GM12891 (cell line): ENCODE measurements around the gene GCGR. TPM values are rescaled to one million over a fixed set of nuclear protein-coding genes. Genes with fewer than 3 reads are reported as not detected.

Source experiments
- DNase-seq: peaks from one replicate; pipeline ENCODE4 v3.0.0; 2011; ENCODE audit warnings: low spot score; ENCODE audit not compliant: insufficient read length
- FAIRE-seq: peaks from 2 replicates; lab custom pipeline; 2011; peaks lifted over from hg19 to GRCh38; lab: Jason Lieb, UNC
- PAX5 ChIP-seq: IDR thresholded peaks from 2 replicates; pipeline ENCODE4 v1.6.1; 2011; ENCODE audit warnings: low read length, moderate library complexity, mild to moderate bottlenecking; ENCODE audit not compliant: insufficient read depth, severe bottlenecking
- POLR2A ChIP-seq: IDR thresholded peaks from 2 replicates; pipeline ENCODE4 v1.6.1; 2011; ENCODE audit warnings: low read depth, low read length, control low read depth
- POLR2AphosphoS5 ChIP-seq: IDR thresholded peaks from 2 replicates; pipeline ENCODE4 v1.6.1; 2011; ENCODE audit warnings: low read depth, low read length, control low read depth
- POU2F2 ChIP-seq: IDR thresholded peaks from 2 replicates; pipeline ENCODE4 v1.6.1; 2011; ENCODE audit warnings: low read depth, mild to moderate bottlenecking, control low read depth, low read length, moderate library complexity
- SPI1 ChIP-seq: IDR thresholded peaks from 2 replicates; pipeline ENCODE4 v1.6.1; 2011; ENCODE audit warnings: low read depth, low read length, control low read depth
- TAF1 ChIP-seq: IDR thresholded peaks from 2 replicates; pipeline ENCODE4 v1.6.1; 2011; ENCODE audit warnings: low read depth, low read length, control low read depth
- polyA plus RNA-seq: library from polyadenylated mRNA; unstranded; fragments of >200 nt; gene quantifications from one replicate; pipeline ENCODE4 v1.2.1, GENCODE V29; 2012; ENCODE audit warnings: low read depth, missing spikeins, inconsistent platforms; ENCODE audit not compliant: missing spikeins

Gene GCGR
- not detected for polyA plus RNA-seq

DNA sequence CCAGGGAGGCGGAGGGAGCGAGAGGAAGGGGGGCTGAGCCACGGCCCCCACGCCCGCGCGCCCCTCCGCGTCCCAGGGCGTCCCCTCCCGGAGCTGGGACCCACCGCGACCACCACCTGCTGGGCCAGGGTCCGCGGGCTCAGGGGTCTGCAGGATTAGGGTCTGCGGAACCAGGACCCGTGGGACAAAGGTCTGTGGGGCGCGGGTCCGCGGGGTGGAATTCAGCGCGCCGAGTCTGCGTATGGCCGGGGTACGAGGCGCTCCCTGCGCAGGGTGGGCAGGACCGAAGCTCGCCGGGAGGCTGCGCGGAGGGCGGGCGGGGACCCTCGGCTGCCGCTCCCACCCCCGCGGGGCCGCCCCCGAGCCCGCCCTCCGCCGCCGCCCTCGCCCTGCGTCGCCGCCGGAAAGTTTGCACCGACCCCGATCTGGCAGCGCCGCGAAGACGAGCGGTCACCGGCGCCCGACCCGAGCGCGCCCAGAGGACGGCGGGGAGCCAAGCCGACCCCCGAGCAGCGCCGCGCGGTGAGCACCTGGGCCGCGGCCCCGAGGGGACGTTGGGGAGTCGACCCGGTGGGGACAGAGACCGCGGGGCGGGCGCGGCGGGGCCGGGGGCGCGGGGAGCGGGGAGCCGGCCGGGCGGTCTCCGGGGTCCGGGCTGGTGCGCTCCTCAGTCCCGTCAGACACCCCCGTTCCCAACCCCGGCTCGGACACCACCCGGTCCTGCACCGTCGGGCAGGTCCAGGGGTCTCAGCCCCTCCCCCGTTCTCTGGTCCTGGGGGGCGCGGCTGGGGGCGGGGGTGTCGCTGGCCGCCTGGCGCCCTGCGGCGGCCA is at the start of gene GCGR:
Gene GCGR, plus strand, starts transcription at position 423 of the 831 bp plus-strand sequence. CDS start 4,869 bp downstream, outside the sequence.
- no peak for TF ChIP-seq PAX5
- TF ChIP-seq POLR2AphosphoS5 = no peak
- TF ChIP-seq POU2F2 = no peak
- no peak for TF ChIP-seq POLR2A
- no peak for TF ChIP-seq TAF1
- TF ChIP-seq SPI1 = no peak
- DNase-seq = no peak
- no peak for FAIRE-seq

DNA sequence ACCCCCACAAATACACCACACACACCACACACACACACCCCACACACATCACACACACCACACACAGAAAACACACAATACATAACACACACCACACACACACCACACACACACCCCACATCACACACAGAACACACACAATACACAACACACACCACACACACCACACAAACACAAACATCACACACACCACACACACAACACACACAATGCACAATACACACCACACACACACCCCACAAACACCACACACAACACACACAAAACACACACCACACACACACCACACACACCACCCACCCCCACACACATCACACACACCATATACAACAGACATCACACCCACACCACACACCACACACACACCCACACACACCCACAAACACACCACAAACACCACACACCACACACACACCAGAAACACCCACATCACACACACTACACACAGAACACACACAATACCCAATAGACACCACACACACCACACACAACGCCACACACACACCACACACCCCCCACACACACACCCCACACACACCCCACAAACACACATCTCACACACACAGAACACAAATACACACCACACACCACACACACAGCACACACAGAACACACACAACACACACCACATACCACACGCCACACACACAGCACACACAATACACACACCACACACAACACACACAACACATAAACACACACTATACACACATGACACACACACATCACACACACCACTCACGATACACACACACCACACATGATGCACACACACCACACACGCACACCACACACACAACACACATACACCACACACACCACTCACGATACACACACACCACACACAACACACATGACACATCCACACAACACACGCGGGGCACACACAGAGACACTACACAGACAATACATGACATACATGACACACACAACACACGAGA is 11.0 kb upstream of the GCGR start:
- FAIRE-seq (no peak), DNase-seq (no peak)
- TF ChIP-seq TAF1 (no peak), POLR2A (no peak), POU2F2 (no peak), POLR2AphosphoS5 (no peak), SPI1 (no peak), PAX5 (no peak)

DNA sequence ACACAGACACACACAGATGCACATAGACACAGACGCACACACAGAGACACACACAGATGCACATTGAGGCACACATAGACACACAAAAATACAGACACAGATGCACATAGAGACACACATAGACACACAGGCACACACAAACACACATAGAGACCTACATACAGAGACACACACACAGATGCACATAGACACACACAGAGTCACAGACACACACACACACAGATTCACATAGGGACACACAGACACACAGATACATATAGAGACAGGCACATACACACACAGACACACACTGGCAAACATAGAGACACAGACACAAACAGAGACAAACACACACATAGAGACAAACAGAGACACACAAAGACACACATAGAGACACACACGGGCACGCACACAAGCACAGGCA is 9.9 kb upstream of the GCGR start:
- no peak for TF ChIP-seq TAF1
- TF ChIP-seq PAX5 = no peak
- no peak for TF ChIP-seq POU2F2
- TF ChIP-seq POLR2A = no peak
- TF ChIP-seq SPI1 = no peak
- no peak for TF ChIP-seq POLR2AphosphoS5
- FAIRE-seq (no peak), DNase-seq (no peak)

DNA sequence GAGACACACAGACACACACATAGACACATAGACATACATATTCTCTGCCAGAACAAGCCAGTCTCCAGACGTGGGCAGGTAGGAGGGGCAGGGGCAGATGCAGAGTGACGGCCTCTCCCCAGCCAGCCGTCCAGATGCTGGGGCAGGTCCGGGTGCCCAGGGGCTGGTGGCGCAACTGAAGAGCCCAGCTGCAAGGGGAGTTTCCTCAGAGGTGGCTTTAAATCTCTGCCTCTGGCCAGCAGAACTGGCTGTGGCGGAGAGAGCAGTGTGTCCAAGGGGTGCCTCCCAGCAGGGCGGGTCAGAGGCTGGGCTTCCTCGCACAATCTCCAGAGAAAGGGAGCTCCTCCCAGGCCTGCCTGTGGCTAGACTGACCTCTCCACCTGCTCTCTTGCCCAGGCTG is 9.4 kb upstream of the GCGR start:
- FAIRE-seq = no peak
- TF ChIP-seq TAF1 = no peak
- TF ChIP-seq POU2F2 = no peak
- TF ChIP-seq POLR2AphosphoS5 = no peak
- no peak for TF ChIP-seq SPI1
- no peak for TF ChIP-seq PAX5
- TF ChIP-seq POLR2A = no peak
- DNase-seq = no peak

DNA sequence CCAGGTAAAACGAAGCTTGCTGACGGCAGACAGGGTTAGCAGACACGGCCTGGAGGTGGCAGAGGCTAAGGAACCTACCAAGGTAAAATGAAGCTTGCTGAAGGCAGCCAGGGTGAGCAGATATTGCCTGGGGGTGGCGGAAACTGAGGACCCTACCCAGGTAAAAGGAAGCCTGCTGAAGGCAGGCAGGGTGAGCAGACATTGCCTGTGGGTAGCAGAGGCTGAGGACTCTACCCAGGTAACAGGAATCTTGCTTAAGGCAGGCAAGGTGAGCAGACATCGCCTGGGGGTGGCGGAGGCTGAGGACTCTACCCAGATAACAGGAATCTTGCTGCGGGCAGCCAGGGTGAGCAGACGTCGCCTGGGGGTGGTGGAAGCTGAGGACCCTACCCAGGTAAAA is 2.6 kb upstream of the GCGR start:
- DNase-seq (no peak), FAIRE-seq (no peak)
- TF ChIP-seq POU2F2 (no peak), PAX5 (no peak)

DNA sequence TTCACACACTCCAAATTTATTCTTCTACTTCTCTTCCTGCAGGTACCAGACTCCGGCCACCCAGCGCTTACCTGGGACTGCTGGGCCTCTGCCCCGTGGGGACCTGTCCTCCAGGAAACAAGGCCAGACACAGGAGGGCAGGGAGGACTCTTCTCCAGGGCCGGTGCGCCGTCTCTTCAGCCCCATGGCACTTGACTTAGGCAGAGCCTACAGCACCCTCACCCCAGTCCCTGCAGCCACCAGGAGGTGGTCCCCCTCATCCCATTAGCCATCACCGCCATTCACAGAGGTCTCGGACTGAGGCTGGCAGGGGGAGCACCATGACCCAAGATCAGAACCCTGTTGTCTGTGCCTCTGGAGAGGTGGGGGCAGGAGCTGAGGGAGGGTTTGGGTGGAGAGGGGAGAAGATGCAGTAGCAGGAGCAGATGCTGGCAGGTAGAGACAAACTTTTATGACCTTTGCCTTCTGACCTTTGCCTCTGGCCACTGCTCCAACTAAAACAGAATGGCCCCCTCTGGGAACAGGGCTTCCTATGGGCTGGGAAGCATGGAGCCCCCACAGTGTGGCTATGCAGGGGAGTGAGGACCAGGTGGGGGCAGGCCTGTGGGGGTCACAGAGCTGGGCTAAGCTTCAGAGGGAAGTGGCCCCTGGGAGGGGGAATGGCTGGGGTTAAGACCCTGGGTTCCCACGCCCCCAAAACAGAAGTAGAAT is 1.7 kb upstream of the GCGR start:
- DNase-seq = no peak
- no peak for TF ChIP-seq POU2F2
- no peak for TF ChIP-seq SPI1
- TF ChIP-seq TAF1 = no peak
- TF ChIP-seq POLR2AphosphoS5 = no peak
- TF ChIP-seq PAX5 = no peak
- TF ChIP-seq POLR2A = no peak
- no peak for FAIRE-seq

DNA sequence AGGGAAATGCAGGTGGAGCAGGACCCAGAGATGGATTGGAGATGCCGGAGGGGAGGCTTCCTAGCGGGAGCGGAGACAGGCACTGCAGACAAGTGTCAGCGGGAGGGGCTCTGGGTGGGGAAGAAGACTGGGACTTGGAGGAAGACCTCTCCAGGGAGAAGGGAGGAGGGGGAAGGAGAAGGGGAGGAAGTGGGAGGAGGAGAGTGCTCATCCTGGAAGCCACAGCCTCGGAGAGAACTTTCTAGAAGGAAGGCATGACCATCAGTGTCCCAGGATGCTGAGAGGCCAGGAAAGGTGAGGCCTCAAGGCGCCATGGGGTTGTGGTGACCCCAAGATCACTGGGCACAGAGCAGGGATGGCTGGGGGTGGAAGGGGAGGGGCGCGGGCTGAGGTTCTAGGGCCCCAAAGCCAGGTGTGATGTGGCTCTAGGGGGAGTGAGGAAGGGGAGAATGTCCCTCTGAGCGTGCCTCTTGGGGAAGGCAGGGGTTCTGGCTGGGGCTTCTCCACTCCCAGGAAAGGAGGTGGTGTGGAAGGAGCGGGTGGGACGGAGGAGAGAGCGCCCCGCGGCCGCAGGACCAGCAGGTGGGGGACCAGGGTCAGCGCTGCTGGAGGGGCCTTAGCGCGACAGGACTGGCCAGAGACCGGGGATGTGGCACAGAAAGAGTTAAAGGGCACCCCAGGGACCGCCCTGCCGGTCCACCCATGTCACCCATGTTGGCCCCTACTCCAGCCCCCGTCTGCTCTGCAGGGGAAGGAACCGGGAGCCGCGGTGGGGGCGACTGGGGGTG is 900 bp upstream of the GCGR start:
- no peak for FAIRE-seq
- no peak for TF ChIP-seq PAX5
- no peak for TF ChIP-seq TAF1
- TF ChIP-seq POU2F2 = no peak
- TF ChIP-seq POLR2AphosphoS5 = no peak
- no peak for TF ChIP-seq SPI1
- no peak for TF ChIP-seq POLR2A

DNA sequence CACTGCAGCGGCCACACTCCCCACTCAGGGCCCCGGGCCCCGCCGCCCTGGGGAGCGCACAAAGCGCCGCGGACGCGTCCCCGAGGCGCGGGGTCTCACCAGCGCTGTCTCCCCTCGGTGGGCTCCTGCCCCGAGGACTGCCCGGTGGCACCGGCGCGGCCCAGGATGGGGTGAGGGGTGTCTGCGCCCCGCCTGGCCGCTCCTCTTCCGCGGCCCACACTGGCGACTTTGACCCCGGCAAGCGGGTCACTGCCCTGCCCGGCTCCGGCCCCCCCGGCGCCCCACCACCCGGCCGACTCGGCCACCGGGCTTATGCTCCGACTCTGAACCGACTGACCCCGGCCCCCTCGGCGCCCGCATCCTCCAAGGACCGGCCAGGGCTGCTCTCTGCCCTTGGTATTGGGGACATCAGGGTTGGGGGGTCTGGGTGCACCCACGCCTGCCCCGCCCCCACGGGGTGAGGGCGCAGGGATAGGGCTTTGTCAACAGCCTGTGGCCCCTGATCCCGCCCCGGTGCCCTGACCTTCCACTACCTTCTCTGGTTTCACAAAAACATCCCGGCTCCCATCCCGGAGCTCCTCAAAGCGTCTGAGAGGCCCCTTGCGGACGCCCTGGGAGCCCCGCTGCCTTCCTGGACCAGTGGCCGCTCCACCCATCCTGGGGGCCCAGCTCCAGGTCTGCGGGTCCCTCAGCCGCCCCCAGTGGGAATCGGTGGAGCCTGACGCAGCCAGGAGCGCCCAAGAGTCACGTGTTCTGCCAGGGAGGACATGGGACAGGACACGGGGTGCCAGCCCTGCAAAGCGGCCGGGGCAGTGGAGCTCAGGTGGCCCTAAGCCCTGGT is 829 bp downstream of the GCGR start:
- FAIRE-seq = no peak
- TF ChIP-seq TAF1 (no peak), POU2F2 (no peak), POLR2AphosphoS5 (no peak), POLR2A (no peak), PAX5 (no peak), SPI1 (no peak)

More for the DNA sequence above, 900 bp upstream of the GCGR start:
- no peak for DNase-seq

More for the DNA sequence above, 829 bp downstream of the GCGR start:
- no peak for DNase-seq
